GM10266 (cell line): ENCODE results near the gene LRMDA.

Experiments used
- DNase-seq: peaks from one replicate; pipeline ENCODE4 v3.0.0; 2012; ENCODE audit errors: extremely low spot score
- TF ChIP-seq, protein P1 (sequence below): IDR thresholded peaks from 2 replicates; pipeline ENCODE4 v1.5.1; 2012; ENCODE audit warnings: mild to moderate bottlenecking, low read depth; ENCODE audit not compliant: control insufficient read depth, insufficient read depth; ENCODE audit errors: missing control alignments

LRMDA gene

DNA sequence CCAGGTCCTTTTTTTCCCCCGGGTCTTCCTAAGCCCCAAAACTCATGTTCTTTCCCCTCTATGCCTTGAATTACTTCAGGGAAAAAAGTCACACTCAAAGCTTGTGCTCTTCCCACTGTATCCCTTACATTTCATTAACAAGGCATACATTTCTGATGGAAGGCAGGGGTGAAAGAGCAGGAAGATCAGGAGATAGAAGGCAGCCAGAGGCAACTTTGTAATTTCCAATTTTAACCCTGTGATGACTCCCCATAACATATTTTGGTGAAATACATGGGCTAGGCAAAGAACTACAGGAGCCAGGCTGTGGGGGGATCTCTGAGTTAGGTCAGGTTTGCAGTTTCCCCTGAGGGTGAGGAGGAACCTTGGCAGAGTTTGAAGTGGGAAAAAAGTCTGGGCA lies 635.0 kb downstream of the LRMDA start:
- no peak for DNase-seq
- TF ChIP-seq, protein P1, sequence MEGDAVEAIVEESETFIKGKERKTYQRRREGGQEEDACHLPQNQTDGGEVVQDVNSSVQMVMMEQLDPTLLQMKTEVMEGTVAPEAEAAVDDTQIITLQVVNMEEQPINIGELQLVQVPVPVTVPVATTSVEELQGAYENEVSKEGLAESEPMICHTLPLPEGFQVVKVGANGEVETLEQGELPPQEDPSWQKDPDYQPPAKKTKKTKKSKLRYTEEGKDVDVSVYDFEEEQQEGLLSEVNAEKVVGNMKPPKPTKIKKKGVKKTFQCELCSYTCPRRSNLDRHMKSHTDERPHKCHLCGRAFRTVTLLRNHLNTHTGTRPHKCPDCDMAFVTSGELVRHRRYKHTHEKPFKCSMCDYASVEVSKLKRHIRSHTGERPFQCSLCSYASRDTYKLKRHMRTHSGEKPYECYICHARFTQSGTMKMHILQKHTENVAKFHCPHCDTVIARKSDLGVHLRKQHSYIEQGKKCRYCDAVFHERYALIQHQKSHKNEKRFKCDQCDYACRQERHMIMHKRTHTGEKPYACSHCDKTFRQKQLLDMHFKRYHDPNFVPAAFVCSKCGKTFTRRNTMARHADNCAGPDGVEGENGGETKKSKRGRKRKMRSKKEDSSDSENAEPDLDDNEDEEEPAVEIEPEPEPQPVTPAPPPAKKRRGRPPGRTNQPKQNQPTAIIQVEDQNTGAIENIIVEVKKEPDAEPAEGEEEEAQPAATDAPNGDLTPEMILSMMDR: no peak

DNA sequence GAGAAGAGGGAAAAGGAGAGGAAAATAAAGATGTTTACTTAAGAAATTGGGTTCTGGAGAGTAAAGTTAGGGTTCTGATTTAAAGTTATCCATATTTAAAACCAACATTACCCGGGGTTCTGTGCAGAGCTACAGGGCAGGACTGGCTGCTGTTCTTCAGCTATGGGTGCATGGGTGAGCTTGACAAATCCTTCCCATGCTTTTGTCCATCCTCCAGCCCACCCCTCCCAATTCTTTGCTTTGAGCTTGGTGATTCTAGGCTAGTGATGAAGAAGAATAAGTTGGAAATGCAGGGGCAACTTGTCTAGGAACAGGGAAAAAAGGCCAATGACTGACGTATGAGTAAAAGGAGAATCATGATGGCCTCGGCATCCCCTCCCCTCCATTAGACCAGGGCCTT lies 636.0 kb downstream of the LRMDA start:
- DNase-seq: no peak
- TF ChIP-seq, protein P1: no peak

- no peak for DNase-seq
- TF ChIP-seq, protein P1: no peak
These were observed 637.4 kb downstream of the LRMDA start for GRCh38 chr10:76068856-76069255.

DNA sequence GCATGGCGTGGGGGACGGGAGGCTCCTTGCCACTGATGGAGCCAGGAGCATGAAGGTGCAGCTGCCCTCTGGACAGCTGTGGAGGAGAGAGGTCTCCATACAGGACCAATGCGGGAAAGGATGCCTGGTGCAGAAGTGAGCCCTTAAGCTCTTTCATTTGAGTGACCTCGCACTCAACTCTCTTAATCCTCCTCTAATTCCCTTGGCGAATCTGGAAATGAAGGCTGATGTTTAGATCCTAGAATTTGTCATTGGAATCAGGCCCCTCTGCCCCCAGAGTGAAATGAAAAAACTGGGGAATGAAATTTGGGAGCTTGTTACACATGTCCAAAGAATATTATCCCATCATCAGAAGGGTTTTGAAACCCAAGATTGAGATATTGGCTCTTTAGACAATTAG lies 639.5 kb downstream of the LRMDA start:
- no peak for DNase-seq
- TF ChIP-seq, protein P1: no peak

DNA sequence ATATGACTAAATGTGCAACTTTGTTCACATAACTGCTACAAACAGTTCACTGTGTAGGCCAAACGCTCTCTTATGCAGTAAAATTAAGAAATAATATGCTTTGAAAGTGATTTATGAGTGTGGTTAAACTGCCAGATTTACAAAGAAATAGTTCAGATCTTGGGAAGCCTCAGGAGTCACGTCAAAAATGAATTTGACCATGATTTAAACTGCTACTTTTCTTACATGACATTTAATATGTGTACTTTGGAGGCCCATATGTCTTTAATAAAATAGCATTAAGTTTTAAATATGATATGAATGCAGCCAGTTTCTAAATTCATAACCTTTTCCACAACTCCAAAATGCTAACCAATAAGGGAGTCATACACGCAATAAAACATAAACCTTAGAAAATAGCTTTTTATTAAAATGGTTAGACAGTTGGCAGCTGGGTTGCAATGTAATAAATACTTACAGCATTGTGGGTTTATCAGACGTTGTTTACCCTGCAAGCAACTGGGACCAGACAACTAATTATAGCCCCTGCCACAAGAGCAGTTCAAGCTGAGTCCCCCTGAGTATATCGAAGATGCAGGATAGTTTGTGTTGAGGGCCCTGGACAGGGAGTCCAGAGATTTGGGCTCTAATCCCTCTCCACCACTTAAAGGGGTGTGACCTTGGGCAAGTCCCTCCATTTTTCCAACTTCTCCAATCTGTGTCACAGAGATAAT lies 640.4 kb downstream of the LRMDA start:
- no peak for DNase-seq
- TF ChIP-seq, protein P1: no peak

DNA sequence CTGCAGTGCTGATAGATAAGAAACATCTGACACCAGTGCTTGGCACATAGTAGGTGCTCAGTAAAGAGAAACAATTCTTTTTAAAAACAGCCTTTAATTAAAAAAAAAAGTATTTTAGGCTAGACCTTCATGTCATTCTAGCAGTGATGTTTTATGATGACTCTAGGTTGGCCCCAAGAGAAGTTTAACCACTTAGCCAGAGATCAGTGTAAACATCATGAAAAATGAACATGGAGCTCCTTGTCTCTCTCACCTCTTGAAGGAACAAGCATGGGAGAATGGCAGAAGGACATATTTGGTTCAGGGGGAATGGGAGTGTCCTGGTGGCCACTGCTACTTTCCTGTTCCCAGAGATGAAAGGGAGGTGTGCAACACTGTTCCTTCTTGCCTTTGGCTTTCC lies 641.0 kb downstream of the LRMDA start:
- DNase-seq: no peak
- TF ChIP-seq, protein P1: no peak

- TF ChIP-seq, protein P1: no peak
- no peak for DNase-seq
These were observed 642.1 kb downstream of the LRMDA start for GRCh38 chr10:76073524-76073923.
